AG10803 (cell line): ENCODE results near the gene SMCO3.
A peak's percentile ranks its signal among the peaks of the same experiment; 100 is the strongest.

Experiments used
- DNase-seq: peaks from one replicate; pipeline ENCODE4 v3.0.0; 2010; ENCODE audit warnings: low read depth
- H3K4me3 ChIP-seq: 2 replicates; pipeline ENCODE4 v1.5.1; 2011; ENCODE audit warnings: mild to moderate bottlenecking, low read length, control low read depth
- TF ChIP-seq, protein P1 (sequence below): conservative IDR thresholded peaks from 2 replicates; pipeline ENCODE4 v1.5.1; 2011; ENCODE audit warnings: mild to moderate bottlenecking, low read length, control low read depth, inconsistent platforms

The SMCO3 gene

DNA sequence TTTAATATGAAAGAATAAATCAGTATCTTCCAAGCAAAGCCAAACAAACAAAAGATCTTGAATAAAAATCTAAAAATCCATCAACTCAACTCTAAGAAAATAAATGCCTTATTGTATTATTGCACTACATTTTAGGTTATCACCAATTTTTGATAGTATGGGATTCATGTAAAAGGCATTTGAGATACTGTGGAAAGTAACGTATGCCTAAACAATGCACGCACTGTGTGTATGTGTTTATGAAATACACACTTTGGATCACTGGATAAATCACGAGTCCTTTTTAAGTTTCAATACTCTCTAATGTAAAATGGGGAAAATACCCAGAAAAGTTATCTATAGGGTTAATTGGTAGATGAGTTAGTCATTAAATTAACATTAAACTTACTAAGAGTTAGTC, 28.4 kb downstream of the SMCO3 start:
- TF ChIP-seq, protein P1, sequence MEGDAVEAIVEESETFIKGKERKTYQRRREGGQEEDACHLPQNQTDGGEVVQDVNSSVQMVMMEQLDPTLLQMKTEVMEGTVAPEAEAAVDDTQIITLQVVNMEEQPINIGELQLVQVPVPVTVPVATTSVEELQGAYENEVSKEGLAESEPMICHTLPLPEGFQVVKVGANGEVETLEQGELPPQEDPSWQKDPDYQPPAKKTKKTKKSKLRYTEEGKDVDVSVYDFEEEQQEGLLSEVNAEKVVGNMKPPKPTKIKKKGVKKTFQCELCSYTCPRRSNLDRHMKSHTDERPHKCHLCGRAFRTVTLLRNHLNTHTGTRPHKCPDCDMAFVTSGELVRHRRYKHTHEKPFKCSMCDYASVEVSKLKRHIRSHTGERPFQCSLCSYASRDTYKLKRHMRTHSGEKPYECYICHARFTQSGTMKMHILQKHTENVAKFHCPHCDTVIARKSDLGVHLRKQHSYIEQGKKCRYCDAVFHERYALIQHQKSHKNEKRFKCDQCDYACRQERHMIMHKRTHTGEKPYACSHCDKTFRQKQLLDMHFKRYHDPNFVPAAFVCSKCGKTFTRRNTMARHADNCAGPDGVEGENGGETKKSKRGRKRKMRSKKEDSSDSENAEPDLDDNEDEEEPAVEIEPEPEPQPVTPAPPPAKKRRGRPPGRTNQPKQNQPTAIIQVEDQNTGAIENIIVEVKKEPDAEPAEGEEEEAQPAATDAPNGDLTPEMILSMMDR: no peak
- no peak for DNase-seq
- H3K4me3 ChIP-seq: no peak overlapping the region

DNA sequence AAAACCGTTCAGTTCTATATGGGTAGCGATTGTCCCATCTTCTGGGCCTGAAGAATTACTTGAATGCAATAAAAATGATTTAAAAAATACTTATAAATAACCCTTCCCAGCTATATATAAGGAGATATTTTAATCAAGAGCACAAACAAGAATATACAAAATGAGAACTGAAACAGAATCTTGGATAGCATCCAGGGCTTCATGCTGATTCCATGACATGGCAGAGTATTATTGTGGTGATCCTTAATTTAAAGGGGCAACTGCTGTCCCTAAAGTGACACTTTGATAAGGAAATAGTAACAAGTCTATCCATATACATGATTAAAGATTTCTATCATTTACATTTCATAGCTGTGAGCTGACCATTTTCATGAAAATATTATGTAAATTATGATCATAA, 29.5 kb downstream of the SMCO3 start:
- TF ChIP-seq, protein P1: no peak
- no peak for DNase-seq
- H3K4me3 ChIP-seq: no peak overlapping the region

DNA sequence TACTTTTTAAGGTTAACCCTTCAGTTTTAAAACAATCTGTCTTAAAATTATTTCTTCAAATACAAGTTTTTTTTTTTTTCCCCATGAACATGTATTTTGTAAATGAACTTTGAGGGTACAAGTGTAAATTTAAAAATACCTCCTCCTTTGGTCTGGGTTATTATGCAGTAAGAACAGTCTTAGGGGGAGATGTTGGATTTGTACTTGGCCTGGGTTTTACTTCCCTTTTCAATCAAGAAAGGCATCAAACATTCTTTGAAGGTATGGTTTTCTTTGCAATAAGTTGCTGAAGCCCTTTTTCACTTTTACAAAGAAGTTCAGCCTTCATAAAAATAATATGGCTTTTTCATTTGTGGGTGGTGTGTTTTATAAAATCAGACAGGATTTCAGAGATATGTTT, 31.2 kb downstream of the SMCO3 start:
- TF ChIP-seq, protein P1: no peak
- no peak overlapping the region for H3K4me3 ChIP-seq
- DNase-seq: no peak

DNA sequence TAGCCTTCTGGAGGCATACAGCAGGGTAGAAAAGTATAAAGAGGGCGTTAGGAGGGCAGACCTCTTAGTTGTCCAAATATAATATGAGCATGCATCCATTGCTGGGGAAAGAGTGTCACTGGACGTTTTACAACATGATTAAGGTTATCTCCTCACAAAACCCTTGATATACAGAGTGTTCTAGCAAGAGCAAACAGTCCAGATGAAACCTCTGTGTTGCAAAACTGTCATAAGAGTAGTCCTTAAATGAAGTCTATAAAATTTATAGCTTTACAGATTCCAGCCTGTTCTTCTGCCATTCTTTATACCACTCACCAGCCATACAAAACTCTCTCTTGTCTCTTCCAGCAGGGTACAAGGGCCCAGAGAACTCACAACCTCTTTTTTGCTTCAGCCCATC, 32.4 kb downstream of the SMCO3 start:
- TF ChIP-seq, protein P1: no peak
- H3K4me3 ChIP-seq: no peak overlapping the region
- DNase-seq: no peak

DNA sequence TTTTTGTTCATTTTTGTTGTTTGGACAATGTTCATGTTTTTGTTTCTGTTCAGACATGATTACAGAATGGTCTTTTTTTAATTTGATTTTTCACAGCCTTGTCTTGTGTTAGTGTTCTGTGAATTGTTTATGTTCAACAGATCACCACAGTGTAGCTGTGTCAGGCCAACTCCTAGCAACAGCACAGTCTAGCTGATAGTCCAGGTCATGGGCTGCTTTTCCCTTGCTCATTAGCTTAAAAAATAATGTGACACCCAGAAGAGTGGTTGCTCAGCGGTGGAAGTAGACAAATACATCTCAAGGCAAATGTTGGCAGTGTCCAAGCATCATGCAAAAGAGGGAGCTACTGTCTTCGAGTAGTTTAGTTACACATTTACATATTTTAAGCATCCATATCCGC, 33.1 kb downstream of the SMCO3 start:
- peak overlapping the region; percentile 28; the same call in 1 of the 2 replicates for H3K4me3 ChIP-seq
- no peak for DNase-seq
- TF ChIP-seq, protein P1: no peak

DNA sequence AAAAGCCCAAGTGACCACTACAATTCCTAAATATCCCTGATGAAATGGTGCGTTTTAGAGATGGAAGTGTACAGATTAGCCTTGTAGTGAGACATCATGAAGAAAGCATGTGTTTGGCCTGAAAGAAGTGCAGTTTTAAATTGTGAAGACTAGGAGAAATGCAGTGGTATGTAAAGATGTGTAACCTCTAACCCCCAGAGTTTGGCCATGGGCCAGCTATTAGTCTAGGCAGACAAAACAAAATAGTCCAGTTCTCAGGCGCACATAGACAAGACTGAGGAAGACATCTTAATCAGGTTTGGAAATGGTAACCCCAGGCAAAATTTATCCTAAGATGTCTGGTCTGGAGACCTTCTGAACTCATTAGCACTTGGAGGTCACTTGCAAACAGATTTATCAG, 34.1 kb downstream of the SMCO3 start:
- no peak for DNase-seq
- H3K4me3 ChIP-seq: no peak overlapping the region

DNA sequence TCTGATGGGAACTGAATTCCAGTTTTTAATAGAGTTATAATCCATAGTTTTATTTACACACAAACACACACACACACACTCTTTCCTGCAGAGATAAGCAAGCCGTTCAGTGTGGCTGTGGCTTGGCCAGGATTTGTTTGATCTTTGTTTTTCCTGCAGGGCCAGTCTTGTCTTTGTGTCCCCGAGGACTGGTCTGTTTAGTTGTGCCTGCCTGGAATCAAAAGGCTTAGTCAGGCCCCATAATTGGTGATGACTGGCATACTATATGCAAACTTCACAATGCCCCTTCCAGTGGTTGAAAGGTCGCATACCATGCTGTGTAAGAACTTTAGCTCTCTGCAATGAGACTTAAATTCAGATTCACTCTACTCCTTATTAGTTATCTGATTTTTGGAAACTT, 36.7 kb downstream of the SMCO3 start:
- DNase-seq: no peak
- TF ChIP-seq, protein P1: no peak
- no peak overlapping the region for H3K4me3 ChIP-seq

More for the DNA sequence above, 34.1 kb downstream of the SMCO3 start:
- TF ChIP-seq, protein P1: no peak
